ENCODE measurements around the gene SMARCC2. TPM values are rescaled to one million over a fixed set of nuclear protein-coding genes. Genes with fewer than 3 reads are reported as not detected.

The SMARCC2 gene
- total and polyA plus RNA-seq, 2 of the 13 experiments (the other 11 are each of a cell fraction or from before 2014, with no cell fraction given) = 21.3 to 24.1 TPM

- TF ChIP-seq ZHX1 (CRISPR knock-in tag; IDR thresholded peaks at IDR 0.05; ENCODE audit: low read depth) = no peak
- TF ChIP-seq MEF2D (CRISPR knock-in tag; IDR thresholded peaks at IDR 0.05) = peak; percentile 86
- TF ChIP-seq MZF1 (CRISPR knock-in tag; IDR thresholded peaks at IDR 0.05; ENCODE audit: borderline replicate concordance) = 0 out of 2 replicates have a peak, but pooled peaks have one; percentile 60
- TF ChIP-seq BRCA1 (CRISPR knock-in tag; IDR thresholded peaks at IDR 0.05) = 0 out of 2 replicates have a peak, but pooled peaks have one; percentile 52
- no peak for TF ChIP-seq ZHX2 (IDR thresholded peaks at IDR 0.05; ENCODE audit: low read depth)
- 0 out of 2 replicates have a peak, but pooled peaks have one; percentile 22 for TF ChIP-seq ZHX2 (CRISPR knock-in tag; IDR thresholded peaks at IDR 0.05; ENCODE audit: borderline replicate concordance)
- no peak for TF ChIP-seq ZNF780A (CRISPR knock-in tag; IDR thresholded peaks at IDR 0.05)
- TF ChIP-seq ZNF333 (CRISPR knock-in tag; IDR thresholded peaks at IDR 0.05; ENCODE audit: borderline replicate concordance) = no peak
- no peak for TF ChIP-seq IRX3 (CRISPR knock-in tag; IDR thresholded peaks at IDR 0.05; ENCODE audit: borderline replicate concordance, low read depth)
- peak in 1 of 2 experiments; percentile 26; a peak in 2 of 4 replicates for TF ChIP-seq EP300 (IDR thresholded peaks at IDR 0.05; ENCODE audit: low read depth in 2 of 2, low read length in 2 of 2)
- no peak for TF ChIP-seq EP300 (CRISPR knock-in tag; IDR thresholded peaks at IDR 0.05; ENCODE audit: borderline replicate concordance)
- TF ChIP-seq ATAD3A (CRISPR knock-in tag; IDR thresholded peaks at IDR 0.05) = no peak
- TF ChIP-seq CBX1 (IDR thresholded peaks at IDR 0.05; ENCODE audit: low read depth) = peak; percentile 68
- TF ChIP-seq HOXA3 (CRISPR knock-in tag; IDR thresholded peaks at IDR 0.05) = peak; percentile 69
- no peak for TF ChIP-seq ZNF609 (CRISPR knock-in tag; IDR thresholded peaks at IDR 0.05; ENCODE audit: borderline replicate concordance)
These were observed 823 bp upstream of the SMARCC2 start (continued) for GRCh38 chr12:56189918-56190694.
